Astrocyte of the spinal cord (primary cell): Measurements from ENCODE around the gene SMURF1.
"Not testable (repeated sequence)": the region's sequence is repeated elsewhere in the genome, so short reads cannot be mapped to it uniquely, and the experiment has no call there.

Experiments used
- DNase-seq: peaks from one replicate; pipeline ENCODE4 v3.0.0; 2011; ENCODE audit warnings: low read depth, low spot score
- H3K4me3 ChIP-seq: 2 replicates; pipeline ENCODE4 v1.5.1; 2011; ENCODE audit warnings: low read depth, mild to moderate bottlenecking, low read length, moderate library complexity
- in situ Hi-C: cut with HindIII; loops from 2 replicates; pipeline ENCODE4 v1.10.0; 2017; ENCODE audit warnings: low sequenced_read_pairs
- TF ChIP-seq, protein P1 (sequence below): IDR thresholded peaks from 2 replicates; pipeline ENCODE4 v1.5.1; 2012; ENCODE audit warnings: low read depth, mild to moderate bottlenecking, low read length, inconsistent platforms

SMURF1 gene

DNA sequence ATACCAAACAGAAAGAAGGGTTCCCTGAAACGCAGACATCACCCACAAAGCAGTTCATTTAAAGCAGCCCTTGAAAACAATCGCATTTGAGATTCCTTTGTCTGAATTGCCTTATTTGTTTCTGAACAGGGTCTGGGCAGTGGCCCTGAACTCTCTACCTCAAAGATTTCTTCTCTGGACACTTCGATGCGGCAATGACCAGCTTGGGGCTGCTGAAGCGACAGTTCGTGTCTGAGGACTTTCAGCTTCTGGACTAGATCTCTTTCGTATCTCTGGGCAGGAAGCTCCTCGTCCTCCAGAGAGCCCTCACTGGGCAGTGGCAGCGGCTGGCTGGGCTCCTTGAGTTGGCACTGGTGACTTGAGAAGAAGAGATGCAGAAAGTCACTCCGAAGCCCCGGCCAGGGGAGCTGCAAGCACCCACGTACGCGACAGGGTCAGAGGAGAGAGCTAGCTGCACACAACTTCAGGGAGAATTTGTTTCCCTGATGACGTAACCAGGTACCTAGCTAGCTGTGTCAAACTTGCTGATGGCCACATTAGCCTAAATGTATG, 96.3 kb downstream of the SMURF1 start:
- no peak for DNase-seq
- in situ Hi-C loops: no loop called here
- H3K4me3 ChIP-seq: no peak overlapping the region
- TF ChIP-seq, protein P1, sequence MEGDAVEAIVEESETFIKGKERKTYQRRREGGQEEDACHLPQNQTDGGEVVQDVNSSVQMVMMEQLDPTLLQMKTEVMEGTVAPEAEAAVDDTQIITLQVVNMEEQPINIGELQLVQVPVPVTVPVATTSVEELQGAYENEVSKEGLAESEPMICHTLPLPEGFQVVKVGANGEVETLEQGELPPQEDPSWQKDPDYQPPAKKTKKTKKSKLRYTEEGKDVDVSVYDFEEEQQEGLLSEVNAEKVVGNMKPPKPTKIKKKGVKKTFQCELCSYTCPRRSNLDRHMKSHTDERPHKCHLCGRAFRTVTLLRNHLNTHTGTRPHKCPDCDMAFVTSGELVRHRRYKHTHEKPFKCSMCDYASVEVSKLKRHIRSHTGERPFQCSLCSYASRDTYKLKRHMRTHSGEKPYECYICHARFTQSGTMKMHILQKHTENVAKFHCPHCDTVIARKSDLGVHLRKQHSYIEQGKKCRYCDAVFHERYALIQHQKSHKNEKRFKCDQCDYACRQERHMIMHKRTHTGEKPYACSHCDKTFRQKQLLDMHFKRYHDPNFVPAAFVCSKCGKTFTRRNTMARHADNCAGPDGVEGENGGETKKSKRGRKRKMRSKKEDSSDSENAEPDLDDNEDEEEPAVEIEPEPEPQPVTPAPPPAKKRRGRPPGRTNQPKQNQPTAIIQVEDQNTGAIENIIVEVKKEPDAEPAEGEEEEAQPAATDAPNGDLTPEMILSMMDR: no peak

DNA sequence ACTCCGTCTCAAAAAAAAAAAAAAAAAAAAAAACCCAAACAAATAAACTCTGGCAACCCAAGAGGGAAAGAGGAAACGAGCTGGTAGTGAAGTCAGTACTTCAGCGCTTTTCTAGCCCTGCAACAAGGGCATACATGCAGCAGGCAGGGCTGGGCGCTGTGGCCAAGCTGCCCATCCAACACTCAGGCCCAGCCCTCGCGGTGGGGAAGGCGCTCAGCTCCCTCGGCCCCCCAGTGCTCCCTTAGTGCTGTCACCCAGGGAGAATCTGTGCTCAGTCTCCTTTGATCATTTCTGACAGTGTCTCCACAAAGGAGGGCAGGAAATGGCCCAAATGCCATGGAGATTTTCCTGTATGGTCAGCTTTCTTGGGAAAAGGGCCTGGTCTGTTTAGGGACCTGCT, 97.2 kb downstream of the SMURF1 start:
- TF ChIP-seq, protein P1: no peak
- no peak overlapping the region for H3K4me3 ChIP-seq
- no peak for DNase-seq
- in situ Hi-C loops: no loop called here

DNA sequence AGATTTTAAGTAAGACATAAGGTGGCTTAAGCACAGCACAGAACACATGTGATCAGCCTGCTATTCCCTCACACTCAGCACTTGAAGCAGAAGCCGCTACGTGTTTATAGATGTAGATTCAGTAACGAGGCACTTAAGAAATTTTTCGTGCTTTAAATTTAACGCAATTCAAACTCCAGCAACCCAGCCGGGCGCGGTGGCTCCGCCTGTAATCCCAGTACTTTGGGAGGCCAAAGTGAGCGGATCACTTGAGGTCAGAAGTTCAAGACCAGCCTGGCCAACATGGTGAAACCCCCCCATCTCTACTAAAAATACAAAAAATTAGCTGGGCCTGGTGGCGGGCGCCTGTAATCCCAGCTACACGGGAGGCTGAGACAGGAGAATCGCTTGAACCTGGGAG, 97.6 kb downstream of the SMURF1 start:
- in situ Hi-C loops, DNase-seq, H3K4me3 ChIP-seq: not testable (repeated sequence)

DNA sequence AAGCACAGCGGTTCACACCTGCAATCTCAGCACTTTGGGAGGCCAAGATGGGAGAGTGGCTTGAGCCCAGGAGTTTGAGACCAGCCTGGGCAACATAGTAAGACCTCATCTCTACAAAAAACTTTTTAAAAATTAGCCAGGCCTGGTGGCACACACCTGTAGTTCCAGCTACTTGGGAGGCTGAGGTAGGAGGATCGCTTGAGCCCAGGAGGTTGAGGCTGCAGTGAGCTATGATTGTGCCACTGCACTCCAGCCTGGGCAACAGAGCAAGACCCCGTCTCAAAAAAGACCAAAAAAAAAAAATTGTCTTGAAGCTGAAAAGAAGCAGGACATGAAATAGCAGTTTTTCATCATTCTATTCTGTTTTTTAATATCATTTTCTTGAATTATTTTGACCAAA, 99.0 kb downstream of the SMURF1 start:
- in situ Hi-C loops, H3K4me3 ChIP-seq: not testable (repeated sequence)

DNA sequence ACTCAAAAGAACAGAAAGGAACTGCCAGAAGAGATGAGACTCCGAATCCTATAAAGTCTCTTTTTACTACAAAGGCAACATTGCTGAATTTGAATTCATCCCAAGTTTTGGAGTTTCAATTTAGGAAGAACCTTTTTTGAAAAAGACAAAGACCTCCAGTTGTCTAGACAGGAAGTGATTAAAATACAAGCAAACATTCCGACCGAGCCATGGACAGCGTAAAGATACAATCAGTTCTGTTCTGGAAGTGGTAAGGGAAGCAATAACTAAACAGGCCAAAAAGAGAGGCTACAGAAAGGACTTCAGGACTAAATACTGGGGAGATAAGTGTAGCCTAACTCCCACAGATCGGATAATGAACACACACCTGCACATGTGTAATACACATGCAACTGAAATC, 101.0 kb downstream of the SMURF1 start:
- in situ Hi-C loops: no loop called here
- TF ChIP-seq, protein P1: no peak
- peak; percentile 50 for DNase-seq
- H3K4me3 ChIP-seq: no peak overlapping the region

More for the DNA sequence above, 99.0 kb downstream of the SMURF1 start:
- not testable (repeated sequence) for DNase-seq

DNA sequence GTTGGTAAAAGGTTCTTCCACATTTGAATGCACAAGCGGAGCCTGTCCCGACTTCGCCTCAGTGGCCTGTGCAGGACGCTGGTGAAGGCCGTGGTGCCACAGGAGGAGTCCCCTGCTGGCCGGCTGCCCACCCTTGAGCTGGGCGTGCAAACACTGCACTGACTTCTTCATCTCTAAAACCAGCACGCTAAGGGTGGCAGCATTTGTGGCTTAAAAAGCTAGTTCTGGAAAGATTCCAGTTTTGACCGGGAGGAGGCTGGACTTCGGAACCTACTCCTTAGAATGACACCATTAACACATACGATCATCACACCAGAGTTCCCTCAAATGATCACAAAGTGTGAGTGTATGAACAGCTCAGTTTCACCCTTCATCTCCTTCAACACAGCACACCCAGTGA, 102.4 kb downstream of the SMURF1 start:
- in situ Hi-C loops: no loop called here
- TF ChIP-seq, protein P1: no peak
- no peak for DNase-seq
- H3K4me3 ChIP-seq: no peak overlapping the region

DNA sequence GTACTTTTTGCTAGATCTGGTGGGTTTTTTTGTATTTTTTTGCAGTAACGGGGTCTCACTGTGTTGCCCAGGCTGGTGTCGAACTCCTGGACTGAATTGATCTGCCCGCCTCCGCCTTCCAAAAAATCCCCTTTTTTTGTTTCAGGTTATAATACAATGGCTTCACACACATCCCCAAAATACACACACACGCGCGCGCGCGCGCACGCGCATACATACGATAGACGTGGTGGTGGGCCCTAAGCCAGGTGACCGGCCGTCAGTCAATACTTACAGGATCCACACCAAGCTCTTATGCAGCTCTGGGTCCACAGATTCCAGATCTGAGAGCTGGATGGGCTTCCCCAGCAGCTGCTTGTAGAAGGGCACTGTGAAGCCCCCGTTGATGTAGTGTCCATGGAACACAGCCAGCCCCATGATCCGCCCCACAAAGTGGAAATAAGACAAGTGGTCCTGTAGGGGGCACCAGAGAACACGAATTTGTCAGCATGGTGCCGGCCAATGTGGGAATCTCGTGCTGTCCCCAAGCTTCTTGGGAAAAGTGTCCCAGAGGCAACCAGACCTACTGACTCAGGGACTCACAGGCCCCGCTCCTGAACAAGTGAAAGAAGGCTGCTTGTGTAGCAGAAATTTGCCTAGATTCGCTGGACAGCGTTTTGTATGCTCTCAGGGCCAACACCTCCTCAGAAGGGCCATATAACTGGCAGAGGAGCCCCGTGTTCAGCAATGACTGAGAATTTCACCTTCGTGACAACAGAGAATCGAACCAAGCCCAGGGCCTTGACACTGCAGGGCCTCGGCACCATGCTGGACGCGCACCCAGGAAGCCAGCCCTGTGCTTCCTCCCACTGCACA, 103.6 kb downstream of the SMURF1 start:
- TF ChIP-seq, protein P1: peak; percentile 65
- in situ Hi-C loops: no loop called here
- peak; percentile 82 for DNase-seq
- H3K4me3 ChIP-seq: no peak overlapping the region
